Liver (tissue), 3 donors: Measurements from ENCODE around the gene TNS3.

Experiments used
- ATF3 ChIP-seq: IDR thresholded peaks from 2 replicates; pipeline ENCODE4 v1.6.1; 2016; ENCODE audit warnings: antibody characterized with exemption
- CTCF ChIP-seq: fragments of 150-350 bp; IDR thresholded peaks from 2 replicates; pipeline ENCODE4 v1.5.1; 2017; ENCODE audit warnings: improper control_type of control experiment, low read depth, low read length; ENCODE audit not compliant: missing input control
- EGR1 ChIP-seq, 2 donors: IDR thresholded peaks; 2 replicates each; pipeline ENCODE4 v1.6.1; 2016 to 2018; ENCODE audit warnings: antibody characterized with exemption in 2 of 2, low read depth in 2 of 2
- GABPA ChIP-seq, 2 donors: IDR thresholded peaks in 1 of 2; conservative IDR thresholded peaks in 1 of 2; 2 replicates each; pipeline ENCODE4 v1.6.1; 2016; ENCODE audit warnings: antibody characterized with exemption in 2 of 2, mild to moderate bottlenecking in 1 of 2, moderate library complexity in 1 of 2
- MAX ChIP-seq: IDR thresholded peaks from 2 replicates; pipeline ENCODE4 v1.6.1; 2016; ENCODE audit warnings: antibody characterized with exemption
- RAD21 ChIP-seq, 2 donors: IDR thresholded peaks; 2 replicates each; pipeline ENCODE4 v1.6.1; 2016; ENCODE audit warnings: antibody characterized with exemption in 2 of 2, mild to moderate bottlenecking in 2 of 2
- RXRA ChIP-seq, 2 donors: IDR thresholded peaks; 2 replicates each; pipeline ENCODE4 v1.6.1; 2017 to 2018; ENCODE audit warnings: antibody characterized with exemption in 2 of 2, mild to moderate bottlenecking in 1 of 2
- SP1 ChIP-seq: IDR thresholded peaks from 2 replicates; pipeline ENCODE4 v1.6.1; 2018; ENCODE audit warnings: antibody characterized with exemption, mild to moderate bottlenecking
- TAF1 ChIP-seq: conservative IDR thresholded peaks from 2 replicates; pipeline ENCODE4 v1.6.1; 2016; ENCODE audit warnings: antibody characterized with exemption, mild to moderate bottlenecking
- YY1 ChIP-seq: IDR thresholded peaks from 2 replicates; pipeline ENCODE4 v1.6.1; 2016; ENCODE audit warnings: antibody characterized with exemption, mild to moderate bottlenecking
- TF ChIP-seq, protein P1 (sequence below): IDR thresholded peaks from 2 replicates; pipeline ENCODE4 v1.6.1; 2016; ENCODE audit warnings: antibody characterized with exemption, mild to moderate bottlenecking
- TF ChIP-seq, protein P2 (sequence below): IDR thresholded peaks from 2 replicates; pipeline ENCODE4 v1.6.1; 2016; ENCODE audit warnings: antibody characterized with exemption
- donor health status: healthy.
- donor health status: healthy.

- TF ChIP-seq, protein P1, sequence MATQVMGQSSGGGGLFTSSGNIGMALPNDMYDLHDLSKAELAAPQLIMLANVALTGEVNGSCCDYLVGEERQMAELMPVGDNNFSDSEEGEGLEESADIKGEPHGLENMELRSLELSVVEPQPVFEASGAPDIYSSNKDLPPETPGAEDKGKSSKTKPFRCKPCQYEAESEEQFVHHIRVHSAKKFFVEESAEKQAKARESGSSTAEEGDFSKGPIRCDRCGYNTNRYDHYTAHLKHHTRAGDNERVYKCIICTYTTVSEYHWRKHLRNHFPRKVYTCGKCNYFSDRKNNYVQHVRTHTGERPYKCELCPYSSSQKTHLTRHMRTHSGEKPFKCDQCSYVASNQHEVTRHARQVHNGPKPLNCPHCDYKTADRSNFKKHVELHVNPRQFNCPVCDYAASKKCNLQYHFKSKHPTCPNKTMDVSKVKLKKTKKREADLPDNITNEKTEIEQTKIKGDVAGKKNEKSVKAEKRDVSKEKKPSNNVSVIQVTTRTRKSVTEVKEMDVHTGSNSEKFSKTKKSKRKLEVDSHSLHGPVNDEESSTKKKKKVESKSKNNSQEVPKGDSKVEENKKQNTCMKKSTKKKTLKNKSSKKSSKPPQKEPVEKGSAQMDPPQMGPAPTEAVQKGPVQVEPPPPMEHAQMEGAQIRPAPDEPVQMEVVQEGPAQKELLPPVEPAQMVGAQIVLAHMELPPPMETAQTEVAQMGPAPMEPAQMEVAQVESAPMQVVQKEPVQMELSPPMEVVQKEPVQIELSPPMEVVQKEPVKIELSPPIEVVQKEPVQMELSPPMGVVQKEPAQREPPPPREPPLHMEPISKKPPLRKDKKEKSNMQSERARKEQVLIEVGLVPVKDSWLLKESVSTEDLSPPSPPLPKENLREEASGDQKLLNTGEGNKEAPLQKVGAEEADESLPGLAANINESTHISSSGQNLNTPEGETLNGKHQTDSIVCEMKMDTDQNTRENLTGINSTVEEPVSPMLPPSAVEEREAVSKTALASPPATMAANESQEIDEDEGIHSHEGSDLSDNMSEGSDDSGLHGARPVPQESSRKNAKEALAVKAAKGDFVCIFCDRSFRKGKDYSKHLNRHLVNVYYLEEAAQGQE, result no peak
- TF ChIP-seq CTCF (no peak), GABPA (IDR thresholded peaks at IDR 0.05 in 1 of 2, conservative IDR thresholded peaks at IDR 0.05 in 1 of 2) (no peak), EGR1 (IDR thresholded peaks at IDR 0.05; ENCODE audit: low read depth in 2 of 2) (no peak), YY1 (no peak), ATF3 (no peak), TAF1 (no peak), RAD21 (IDR thresholded peaks at IDR 0.05) (no peak), SP1 (no peak), MAX (no peak), RXRA (IDR thresholded peaks at IDR 0.05) (no peak)
- TF ChIP-seq, protein P2, sequence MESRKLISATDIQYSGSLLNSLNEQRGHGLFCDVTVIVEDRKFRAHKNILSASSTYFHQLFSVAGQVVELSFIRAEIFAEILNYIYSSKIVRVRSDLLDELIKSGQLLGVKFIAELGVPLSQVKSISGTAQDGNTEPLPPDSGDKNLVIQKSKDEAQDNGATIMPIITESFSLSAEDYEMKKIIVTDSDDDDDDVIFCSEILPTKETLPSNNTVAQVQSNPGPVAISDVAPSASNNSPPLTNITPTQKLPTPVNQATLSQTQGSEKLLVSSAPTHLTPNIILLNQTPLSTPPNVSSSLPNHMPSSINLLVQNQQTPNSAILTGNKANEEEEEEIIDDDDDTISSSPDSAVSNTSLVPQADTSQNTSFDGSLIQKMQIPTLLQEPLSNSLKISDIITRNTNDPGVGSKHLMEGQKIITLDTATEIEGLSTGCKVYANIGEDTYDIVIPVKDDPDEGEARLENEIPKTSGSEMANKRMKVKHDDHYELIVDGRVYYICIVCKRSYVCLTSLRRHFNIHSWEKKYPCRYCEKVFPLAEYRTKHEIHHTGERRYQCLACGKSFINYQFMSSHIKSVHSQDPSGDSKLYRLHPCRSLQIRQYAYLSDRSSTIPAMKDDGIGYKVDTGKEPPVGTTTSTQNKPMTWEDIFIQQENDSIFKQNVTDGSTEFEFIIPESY, result no peak
Measured at GRCh38 chr7:47540053-47540386, 41.9 kb downstream of the TNS3 start.
